SK-N-SH (cell line): ENCODE measurements around the gene AJM1.

Experiments used
- CHD2 ChIP-seq: fragments of 150-350 bp; IDR thresholded peaks from 2 replicates; pipeline ENCODE4 v1.6.1; 2018; ENCODE audit warnings: low read length; ENCODE audit not compliant: partially characterized antibody
- CTCF ChIP-seq: fragments of 200-600 bp; sonication (generic); IDR thresholded peaks from 2 replicates; pipeline ENCODE4 v1.6.1; 2017; ENCODE audit warnings: antibody characterized with exemption, mild to moderate bottlenecking, moderate library complexity
- JUND ChIP-seq: IDR thresholded peaks from 2 replicates; pipeline ENCODE4 v1.4.0; 2012
- MAX ChIP-seq: IDR thresholded peaks from 2 replicates; pipeline ENCODE4 v1.4.0; 2012; ENCODE audit warnings: low read depth
- POLR2AphosphoS5 ChIP-seq: IDR thresholded peaks from 2 replicates; pipeline ENCODE4 v1.6.1; 2012; ENCODE audit warnings: low read depth, low read length
- SMC3 ChIP-seq: IDR thresholded peaks from 2 replicates; pipeline ENCODE4 v1.6.1; 2012; ENCODE audit warnings: low read depth, low read length, improper control_type of control experiment
- TAF1 ChIP-seq: IDR thresholded peaks from 2 replicates; pipeline ENCODE4 v1.6.1; 2012; ENCODE audit warnings: low read depth, mild to moderate bottlenecking, low read length, moderate library complexity, borderline replicate concordance
- USF2 ChIP-seq: fragments of 150-350 bp; IDR thresholded peaks from 2 replicates; pipeline ENCODE4 v1.6.1; 2017; ENCODE audit warnings: antibody characterized with exemption, low read length, low read depth, borderline replicate concordance
- TF ChIP-seq, protein P1 (sequence below): IDR thresholded peaks from 2 replicates; pipeline ENCODE4 v1.6.1; 2012; ENCODE audit warnings: mild to moderate bottlenecking, low read depth, low read length, moderate library complexity

DNA sequence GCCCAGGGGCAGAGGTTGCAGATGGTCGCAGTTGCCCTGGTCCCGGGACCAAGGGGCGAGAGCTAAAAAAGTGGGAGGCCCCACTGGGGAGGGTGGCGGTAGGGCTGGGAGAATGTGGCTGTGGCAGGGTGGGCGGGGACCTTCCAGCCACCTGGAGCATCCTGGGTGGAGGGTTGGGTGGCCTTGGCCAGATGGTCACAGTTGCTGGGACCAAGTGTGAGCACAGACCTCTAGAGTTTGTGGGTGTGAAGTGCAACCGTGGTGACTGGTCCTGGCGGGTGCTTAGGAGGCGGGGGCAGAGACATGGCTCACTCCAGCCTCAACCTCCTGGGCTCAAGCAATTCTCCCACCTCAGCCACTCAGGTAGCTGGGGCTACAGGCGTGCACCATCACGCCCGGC lies 38.4 kb downstream of the AJM1 start:
- TF ChIP-seq JUND (no peak), CTCF (no peak), POLR2AphosphoS5 (no peak), USF2 (no peak), CHD2 (no peak), SMC3 (no peak), TAF1 (no peak), MAX (no peak)
- TF ChIP-seq, protein P1, sequence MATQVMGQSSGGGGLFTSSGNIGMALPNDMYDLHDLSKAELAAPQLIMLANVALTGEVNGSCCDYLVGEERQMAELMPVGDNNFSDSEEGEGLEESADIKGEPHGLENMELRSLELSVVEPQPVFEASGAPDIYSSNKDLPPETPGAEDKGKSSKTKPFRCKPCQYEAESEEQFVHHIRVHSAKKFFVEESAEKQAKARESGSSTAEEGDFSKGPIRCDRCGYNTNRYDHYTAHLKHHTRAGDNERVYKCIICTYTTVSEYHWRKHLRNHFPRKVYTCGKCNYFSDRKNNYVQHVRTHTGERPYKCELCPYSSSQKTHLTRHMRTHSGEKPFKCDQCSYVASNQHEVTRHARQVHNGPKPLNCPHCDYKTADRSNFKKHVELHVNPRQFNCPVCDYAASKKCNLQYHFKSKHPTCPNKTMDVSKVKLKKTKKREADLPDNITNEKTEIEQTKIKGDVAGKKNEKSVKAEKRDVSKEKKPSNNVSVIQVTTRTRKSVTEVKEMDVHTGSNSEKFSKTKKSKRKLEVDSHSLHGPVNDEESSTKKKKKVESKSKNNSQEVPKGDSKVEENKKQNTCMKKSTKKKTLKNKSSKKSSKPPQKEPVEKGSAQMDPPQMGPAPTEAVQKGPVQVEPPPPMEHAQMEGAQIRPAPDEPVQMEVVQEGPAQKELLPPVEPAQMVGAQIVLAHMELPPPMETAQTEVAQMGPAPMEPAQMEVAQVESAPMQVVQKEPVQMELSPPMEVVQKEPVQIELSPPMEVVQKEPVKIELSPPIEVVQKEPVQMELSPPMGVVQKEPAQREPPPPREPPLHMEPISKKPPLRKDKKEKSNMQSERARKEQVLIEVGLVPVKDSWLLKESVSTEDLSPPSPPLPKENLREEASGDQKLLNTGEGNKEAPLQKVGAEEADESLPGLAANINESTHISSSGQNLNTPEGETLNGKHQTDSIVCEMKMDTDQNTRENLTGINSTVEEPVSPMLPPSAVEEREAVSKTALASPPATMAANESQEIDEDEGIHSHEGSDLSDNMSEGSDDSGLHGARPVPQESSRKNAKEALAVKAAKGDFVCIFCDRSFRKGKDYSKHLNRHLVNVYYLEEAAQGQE: no peak
